Stimulated activated CD8-positive, alpha-beta memory T cell treated with anti-CD3 and anti-CD28 coated beads, Interleukin-7, amount 100 ng/mL, for 4 hours (primary cell): ENCODE measurements around the gene PPP1R37.
"Not testable (repeated sequence)": the region's sequence is repeated elsewhere in the genome, so short reads cannot be mapped to it uniquely, and the experiment has no call there.

ENCODE experiments used
- DNase-seq, 2 donors: peaks; one replicate each; pipeline ENCODE4 v3.0.0-alpha.2; 2020; ENCODE audit warnings: low read depth in 2 of 2

PPP1R37 gene

DNA sequence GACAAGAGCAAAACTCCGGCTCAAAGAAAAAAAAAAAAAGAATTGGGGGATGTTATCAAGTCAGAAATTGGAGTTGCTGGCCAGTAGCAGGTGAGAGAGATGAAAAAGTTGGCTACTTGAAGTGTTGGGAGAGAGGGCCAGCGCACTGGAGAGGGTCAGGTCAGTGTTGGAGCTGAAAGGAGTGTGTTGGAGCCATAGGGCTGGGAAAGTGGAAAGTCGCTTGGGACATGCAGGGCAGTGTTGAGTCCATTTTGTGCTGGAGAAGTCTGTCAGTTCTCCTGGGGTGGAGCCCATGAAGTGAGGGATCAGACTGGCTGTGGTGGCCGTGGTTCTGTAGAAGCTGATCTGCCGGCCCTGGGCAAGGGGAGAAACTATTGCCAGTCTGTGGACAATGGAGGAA lies 1.7 kb downstream of the PPP1R37 start:
- DNase-seq, result no peak

DNA sequence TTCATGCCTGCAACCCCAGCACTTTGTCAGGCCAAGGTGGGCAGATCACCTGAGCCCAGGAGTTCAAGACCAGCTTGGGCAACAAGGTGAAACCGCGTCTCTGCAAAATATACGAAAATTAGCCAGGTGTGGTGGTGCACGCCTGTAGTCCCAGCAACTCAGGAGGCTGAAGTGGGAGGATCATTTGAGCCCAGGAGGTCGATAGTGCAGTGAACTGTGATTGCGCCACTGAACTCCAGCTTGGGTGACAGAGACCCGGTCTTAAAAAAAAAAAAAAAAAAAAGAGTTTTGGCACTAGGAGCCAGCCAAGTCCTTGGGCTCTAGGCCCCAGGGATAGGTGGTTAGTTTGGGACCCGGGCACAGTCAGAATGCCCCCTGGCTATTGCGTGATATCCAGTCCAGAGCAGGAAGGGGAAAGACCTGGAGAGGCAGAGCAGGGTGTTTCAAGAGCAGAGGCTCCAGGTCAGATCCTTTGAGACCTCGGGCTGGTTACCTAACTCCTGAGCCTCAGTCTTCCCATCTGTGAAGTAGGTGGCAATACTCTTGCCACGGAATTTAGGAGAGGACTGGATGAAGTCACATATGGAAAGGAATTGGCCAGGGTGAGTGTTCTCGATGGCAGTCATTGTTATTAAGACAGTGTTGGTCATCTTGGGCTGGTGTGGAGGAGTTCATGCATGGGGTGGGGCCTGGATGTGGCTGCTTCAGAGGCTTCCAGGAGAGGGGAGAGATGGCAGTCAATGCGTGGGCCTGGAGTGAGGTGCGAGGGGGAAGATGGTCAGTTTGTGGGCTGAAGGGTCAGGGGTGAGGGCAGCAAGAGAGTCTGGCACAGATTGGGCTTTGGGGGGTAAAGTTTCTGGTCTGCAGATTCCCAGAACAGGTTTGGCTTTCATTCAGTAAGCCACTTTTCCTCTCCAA lies 2.8 kb downstream of the PPP1R37 start:
- DNase-seq, result no peak

DNA sequence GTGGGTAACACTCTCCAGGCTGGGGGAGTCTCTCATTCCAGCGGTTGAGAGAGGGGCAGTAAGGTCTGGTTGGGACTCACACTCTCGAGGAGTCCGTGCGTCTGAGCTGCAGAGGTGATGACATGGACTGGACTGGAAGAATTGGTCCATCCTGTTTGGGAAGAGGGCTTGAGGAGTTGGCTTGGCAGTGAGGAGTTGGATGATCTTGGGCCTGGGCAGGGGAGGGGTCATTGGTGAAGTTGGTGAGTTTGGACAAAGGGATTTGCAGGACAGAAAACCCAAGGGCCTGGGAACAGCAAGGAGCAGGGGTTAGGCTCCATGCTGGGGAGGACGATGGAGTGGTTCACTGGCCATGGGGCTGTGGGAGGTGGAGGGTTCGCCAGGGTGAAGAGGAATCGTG lies 3.7 kb downstream of the PPP1R37 start:
- DNase-seq, result no peak

DNA sequence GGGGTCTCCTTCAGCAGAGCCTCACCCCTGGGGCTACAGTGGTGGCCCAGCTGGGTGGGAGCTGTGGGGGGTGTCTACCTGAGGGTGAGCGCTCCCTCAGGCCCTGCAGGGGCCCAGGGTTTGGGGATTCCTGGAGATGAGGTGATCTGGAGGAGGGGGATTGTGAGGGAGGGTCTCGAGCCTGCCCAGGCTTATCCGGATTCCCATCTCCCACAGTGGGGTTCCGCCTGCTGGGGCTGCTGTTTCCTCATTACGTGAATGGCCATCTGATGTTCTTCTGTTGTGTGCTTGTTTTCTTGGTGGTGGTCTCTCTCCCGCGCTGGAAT lies 4.4 kb downstream of the PPP1R37 start:
- DNase-seq, result no peak

DNA sequence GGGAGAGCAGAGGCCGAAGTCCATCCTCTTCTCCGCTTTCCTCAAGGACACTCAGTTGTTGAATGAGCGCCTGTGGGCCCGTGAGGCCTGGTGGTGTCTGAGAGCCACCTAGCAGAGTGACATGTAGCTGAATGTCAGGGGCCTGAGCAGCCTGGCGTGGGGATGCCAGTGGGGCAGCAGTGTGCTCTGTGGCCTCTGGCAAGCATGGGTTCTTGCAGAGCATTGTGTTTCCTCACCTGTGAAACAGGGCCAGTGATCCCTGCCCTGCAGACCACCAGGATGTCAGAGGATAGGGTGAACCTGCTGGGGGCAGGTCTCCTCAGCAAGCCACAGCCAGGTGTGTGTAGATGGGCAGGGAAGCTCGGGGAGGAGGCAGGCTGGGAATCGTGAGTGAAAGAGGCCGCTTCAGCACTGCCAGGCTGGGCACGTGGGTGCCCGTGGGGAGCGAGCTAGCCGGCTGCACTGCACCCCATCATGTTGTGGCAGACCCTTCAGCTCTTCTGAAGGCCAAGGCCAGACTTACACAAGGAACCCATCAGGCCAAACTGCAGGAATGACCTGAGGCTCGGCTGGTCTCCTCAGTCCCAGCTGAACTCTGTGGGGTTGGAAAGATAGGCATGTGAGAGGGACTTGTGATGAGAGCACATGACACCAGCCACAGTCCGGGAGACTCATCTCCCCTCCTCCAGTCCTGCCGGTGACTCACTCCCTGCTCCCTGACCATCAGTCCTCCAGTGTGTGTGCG lies 5.0 kb downstream of the PPP1R37 start:
- no peak for DNase-seq

DNA sequence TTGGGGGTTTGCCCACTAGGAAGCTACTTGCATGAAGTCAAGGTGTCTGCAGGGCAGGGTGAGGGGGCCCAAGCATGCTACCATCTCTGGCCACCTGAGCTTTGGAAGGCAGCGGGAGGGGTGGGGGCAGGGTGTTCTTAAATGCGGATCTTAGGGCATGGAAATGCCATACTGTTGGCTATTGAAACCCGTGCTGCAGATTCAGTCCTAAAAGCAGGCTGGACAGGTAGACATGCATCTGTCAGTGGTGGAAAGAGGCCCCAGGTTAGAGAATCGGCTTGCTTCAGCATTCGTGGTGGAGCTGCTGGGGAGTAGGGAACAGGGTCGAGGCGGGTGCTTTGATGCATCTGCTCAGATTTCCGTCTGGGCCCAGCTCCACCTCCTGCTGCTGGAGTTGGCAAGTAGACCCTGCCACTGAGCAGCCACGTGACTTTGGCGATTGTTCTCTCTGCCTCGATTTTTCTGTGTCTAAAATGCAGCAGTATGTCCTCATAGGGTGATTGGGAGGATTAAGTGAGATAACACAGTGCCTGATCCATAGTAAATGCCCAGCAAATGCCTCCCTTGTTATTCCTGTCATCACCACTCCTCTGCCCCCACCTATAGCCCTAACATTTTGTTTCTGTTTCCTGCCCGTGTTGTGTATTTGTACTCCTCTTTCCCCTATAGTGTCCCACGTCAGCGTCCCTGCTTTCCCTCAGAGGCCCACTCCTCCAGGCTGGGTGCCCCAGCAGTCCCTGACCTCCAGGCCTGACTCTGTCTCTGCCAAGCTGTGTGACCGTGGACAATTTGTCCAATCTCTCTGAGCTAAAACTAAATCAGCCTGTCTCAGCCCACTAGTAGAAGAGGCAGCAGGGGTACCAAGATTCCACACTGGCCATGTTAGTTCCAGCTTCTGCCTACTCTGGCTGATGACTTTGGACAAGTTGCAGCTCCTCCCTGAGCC lies 5.8 kb downstream of the PPP1R37 start:
- no peak for DNase-seq

DNA sequence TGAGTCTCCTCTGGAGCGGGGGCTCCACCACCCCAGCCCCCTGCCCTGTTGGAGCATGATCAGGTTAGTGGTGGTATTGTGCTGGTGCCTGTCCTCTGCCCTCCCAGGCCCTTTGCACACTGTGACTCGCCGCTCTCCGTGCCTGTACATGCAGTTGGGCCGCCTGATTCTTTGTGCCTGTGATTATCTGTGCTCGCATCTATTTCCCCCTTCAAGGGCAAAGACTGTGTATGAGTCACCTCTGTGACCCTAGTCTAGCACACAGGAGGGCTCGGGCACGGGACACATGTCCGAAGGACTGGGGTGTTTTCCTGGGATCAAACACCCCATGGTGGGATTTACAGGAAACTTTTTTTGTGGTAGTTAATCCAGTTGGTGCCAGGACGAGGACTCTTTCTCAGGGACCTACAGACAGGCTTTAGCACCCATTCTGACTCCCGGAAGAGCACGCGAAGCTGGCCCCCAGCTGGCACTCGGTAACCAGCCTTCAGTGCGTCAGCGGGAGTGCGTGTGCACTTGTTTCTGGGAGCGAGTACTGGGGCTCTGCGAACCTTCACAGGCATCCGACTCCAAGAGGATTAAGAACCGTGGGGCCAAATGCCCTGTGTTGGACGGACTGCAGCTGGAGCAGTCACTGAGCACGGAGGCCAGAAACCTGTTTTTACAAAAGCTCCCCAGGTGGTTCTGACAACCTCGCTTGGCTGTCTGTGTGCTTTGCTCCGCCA lies 6.7 kb downstream of the PPP1R37 start:
- DNase-seq, result no peak

DNA sequence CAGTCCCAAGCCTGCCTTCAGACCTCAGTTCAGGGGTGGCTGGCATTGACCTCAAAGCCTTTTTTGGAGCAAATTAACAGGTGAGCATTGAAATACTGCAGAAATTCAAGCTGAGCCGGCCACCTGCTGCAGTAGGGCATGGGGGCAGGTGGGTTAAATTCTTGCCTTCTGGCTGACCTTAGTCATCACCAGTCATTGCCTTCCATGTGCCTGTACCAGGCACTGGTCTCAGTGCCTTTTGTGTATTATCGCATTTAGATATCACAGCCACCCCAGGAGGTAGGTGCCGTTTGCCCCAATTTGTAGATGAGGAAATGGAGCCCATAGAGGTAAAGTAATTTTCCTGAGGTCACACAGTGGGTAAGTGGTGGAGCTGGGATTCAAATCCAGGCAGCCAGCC lies 7.2 kb downstream of the PPP1R37 start:
- no peak for DNase-seq

DNA sequence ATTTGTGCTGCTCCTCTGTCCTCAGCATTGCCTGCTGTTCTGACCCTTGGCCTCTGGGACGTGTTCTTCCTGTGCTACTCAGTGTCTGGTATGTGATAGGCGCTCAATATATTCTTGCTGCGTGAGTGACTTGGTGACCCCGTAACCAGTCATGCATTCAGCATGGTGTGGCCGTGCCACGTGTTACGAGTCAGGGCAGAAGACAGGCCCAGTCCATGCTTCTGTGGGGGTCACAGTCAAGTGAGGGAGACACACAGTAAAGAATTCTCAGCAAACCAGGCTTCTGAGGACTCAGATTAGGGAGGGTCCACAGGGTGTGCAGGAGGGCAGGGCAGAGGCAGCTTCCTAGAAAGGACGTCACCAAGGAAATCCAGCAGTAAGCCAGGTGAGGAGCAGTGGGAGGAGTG lies 7.9 kb downstream of the PPP1R37 start:
- DNase-seq, result no peak

DNA sequence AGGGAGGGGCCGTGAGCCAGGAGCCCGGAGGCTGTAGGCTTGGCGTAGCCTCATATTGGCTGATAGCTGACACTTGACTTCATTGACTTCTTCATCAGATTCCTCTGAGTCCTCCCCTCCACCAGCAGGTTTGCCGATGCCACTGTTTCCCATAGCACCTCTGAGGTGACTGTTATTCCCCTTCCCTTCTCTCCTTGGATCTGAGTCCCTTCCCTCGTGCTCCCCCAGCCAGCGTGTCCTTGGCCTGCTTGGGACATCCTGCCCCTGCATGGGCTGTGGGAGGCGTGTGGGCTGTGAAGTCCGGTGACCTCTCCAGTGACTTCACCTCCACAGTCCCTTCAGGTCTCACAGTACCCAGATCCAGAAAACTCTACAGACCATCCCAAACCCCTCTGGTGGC lies 8.8 kb downstream of the PPP1R37 start:
- DNase-seq, result no peak

DNA sequence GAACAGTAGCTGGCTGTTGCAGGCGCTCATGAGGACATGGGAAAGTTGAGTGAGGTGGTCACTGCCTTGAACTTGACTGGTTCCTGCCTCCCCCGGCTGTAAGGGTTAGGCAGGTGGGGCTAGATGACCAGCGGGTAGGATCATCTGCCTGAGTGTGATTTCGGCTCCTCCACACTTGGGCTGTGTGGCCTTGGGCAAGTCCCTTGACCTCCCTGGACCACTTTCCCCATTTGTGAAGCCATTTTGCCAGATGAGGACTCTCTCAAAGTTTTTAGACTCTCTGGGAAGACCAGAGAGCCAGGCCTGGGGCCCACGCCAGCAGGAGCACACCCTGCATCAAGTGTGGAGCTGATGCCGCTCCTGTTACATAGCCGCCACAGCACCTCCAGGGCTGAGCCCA lies 9.5 kb downstream of the PPP1R37 start:
- DNase-seq, result no peak

DNA sequence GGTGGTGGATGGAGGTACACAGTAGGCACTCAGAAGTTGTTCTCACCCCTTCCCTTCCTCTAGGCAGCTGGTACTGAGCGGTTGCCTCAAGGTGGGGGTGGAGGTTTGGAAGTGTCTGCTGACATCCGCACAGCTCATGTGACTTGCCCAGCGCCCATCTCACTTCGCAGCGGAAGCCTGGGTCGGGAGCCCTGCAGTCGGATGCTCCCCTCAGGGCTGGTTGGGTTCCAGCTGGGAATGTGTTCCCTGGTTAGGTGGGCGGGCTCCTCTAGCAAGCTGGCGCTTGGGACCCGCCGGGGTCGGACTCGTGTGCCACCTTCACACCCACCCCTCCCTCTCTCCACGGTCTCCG lies 10.2 kb downstream of the PPP1R37 start:
- no peak for DNase-seq

DNA sequence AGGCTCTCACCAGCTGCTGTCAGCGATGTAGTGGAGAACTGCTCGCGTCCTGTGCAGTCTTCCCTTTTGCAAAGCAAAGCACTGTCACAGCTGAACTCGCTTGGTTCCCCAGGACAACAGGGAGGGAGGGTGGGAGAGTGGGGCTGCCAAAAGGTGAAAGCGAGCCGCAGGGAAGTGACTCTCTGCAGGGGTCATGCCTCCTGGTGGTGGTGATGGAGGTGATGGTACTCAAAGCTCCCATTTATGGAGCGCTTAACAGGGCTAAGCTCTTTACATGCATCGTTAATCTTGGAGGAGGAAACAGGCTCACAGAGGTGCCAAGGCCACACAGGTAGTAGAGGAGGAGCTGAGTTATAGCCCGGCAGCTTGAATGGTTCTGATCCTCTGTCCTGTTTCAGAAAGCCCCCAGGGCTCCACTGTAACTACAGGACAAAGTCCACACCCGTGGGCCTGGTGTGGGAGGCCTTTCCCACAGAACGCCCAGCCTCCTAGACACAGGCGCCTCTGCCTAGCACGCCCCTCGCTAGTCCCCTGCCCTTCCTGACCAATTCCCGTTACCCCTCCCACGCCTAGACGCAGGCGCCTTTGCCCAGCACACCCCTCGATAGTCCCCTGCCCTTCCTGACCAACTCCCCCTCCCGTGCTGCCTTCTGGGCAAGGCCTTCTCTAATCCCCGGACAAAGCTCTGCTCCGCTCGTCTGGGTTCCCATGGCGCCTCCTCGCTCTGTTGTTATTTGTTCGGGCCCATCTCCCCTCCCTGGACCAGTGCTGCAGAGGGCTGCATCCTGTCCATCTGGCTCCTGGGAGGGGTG lies 10.7 kb downstream of the PPP1R37 start:
- no peak for DNase-seq

DNA sequence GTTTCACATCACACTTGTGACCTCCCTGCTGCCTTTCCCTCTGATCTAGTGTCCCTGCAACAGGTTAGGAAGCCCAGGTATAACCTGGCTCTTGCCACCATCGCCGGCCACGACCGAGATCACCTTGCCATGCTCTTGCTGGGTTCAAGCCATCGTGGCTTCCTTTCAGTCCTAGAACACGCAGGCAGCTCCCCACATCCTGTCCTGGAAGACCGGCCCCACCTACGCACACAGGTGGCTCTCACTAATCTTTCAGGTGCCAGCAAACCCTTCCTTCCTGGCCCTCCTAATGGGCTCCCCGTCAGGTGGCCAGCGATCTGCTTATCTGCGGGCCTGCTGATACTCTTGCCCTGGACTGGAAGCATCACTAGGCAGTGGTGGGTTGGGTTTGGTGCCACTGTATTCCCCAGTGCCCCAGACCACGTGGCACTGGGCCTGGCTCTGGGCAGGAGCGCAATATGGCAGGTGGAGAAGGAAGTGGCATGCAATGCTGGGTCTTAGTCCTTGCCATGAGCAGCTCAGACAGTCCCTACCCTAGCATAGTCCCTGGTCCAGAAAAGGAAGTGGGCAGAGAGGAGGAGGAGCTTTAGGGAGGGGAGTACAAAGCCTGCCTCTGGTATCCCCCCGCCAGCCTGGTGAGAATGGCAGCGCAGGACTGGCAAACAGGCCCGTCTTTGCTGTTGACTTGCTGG lies 11.8 kb downstream of the PPP1R37 start:
- DNase-seq, result no peak

DNA sequence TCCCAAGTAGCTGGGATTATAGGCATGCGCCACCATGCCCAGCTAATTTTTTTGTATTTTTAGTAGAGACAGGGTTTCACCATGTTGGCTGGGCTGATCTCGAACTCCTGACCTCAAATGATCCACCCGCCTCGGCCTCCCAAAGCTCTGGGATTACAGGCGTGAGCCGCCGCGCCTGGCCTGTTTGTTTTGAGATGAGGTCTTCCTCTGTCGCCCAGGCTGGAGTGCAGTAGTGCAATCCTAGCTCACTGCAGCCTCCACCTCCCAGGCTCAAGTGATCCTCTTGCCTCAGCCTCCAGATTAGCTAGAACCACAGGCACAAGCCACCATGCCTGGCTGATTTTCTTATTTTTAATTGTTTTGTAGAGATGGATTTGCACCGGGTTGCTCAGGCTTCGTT lies 13.4 kb downstream of the PPP1R37 start:
- not testable (repeated sequence) for DNase-seq

DNA sequence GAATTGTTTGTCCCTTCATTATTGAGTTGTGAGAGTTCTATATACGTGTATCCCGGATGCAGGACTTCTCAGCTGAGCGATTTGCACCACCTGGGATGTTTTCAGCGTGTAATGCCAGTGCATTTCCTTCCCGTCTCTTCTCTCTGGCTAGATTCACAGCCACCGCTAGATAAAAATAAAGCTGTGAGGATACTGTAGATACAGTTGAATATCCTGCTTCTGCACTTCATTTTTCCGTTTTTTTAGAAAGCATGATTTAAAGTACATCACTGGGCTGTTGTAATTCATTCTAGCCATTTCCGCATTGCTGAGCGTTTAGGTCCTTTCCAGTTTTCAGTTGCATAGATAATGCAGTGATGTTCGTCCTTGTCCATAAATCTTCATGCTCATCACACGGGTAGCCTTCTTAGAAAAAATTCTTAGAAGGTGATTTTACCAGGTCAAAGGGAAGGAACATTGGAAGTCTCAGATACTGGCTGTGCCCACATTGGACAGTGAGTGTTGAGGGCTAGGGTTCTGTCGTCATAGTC lies 14.7 kb downstream of the PPP1R37 start:
- no peak for DNase-seq

DNA sequence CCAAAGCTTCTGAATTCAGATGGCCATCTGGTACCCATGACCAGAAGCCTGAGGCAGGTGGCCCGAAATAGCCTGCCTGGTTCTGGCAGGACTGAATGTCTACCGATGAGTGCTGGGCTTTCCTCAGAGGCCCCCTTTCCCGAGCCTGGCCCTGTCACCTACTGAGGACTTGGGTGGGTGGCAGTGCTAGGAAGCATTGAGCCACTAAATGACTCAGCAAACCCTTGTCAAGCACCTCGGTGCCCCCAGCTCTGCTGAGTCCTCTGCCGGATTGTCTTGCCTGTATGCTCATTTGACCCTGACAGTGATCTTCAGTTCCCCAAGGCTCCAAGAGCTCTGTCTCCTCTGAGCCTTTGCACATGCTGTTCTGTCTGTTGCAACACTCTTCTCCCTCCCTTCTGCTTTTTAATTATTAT lies 17.9 kb downstream of the PPP1R37 start:
- no peak for DNase-seq

DNA sequence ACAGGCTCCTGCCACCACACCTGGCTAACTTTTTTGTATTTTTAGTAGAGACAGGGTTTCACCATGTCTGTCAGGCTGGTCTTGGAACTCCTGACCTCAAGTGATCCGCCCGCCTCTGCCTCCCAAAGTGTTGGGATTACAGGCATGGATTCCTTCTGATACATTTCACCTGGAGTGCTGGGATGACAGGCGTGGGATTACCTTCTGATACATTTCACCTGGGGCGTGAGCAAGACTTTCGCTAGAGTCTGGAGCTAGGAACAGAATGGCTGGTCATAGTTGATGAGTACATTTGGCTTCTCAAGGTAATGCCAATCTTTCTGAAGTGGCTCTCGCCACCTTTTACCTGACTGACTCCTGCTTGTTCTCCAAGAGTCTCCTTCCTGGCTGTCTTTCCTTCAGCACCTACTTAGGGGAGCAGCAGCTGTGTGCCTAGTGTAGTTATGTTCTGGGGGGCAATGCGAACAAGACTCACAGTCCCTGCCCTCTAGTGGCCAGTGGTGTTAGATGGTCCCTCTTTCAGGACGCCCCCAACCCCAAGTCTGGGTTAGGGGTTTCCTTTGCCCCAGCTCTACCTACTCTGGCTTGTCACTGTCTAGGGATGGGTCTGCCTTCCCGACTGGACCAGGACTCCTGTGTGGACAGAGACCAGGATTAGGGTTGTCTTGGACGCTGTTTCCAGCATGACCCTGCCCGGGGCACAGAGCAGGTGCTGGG lies 19.3 kb downstream of the PPP1R37 start:
- DNase-seq, result no peak

DNA sequence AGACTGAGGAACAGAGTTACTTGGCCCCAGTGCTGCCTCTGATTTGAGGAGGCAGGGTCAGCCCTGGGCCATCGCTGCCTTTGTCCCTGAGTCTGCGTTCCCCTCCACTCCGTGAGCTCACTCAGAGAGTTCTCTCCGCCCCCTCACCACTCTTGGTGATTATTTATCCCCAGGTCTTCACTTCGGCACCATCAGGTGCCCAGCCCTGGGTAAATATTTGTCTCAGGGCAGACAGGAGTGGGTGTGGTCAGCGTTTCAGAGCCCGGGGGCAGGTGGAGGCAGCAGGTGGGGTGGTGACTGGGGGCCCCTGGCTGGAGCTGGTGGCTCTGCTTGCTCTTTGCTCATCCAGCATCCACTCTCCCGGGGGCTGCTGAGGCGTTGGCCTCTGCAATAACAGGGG lies 20.6 kb downstream of the PPP1R37 start:
- DNase-seq, result no peak
